Thyroid gland (tissue), 4 donors: Measurements from ENCODE around the gene TBC1D16. TPM values are rescaled to one million over a fixed set of nuclear protein-coding genes. Genes with fewer than 3 reads are reported as not detected.

Experiments used
- DNase-seq, 2 donors: peaks; one replicate each; pipeline ENCODE4 v3.0.0-alpha.2; 2019
- H3K27ac ChIP-seq, 3 donors: fragments of 200-600 bp; sonication (generic); 1 replicate in 2 of 3; 2 replicates in 1 of 3; pipeline ENCODE4 v1.5.1; 2016 to 2019; ENCODE audit warnings: mild to moderate bottlenecking in 1 of 3, moderate library complexity in 1 of 3
- H3K27me3 ChIP-seq: fragments of 200-600 bp; sonication (generic); one replicate; pipeline ENCODE4 v1.5.1; 2019
- H3K36me3 ChIP-seq, 2 donors: fragments of 200-600 bp; sonication (generic); one replicate each; pipeline ENCODE4 v1.5.1; 2016 to 2019
- H3K4me1 ChIP-seq, 2 donors: fragments of 200-600 bp; sonication (generic); one replicate each; pipeline ENCODE4 v1.5.1; 2017 to 2019
- H3K4me3 ChIP-seq, 3 donors: fragments of 200-600 bp; sonication (generic); replicated peaks in 1 of 3; 1 replicate in 2 of 3; 2 replicates in 1 of 3; pipeline ENCODE4 v1.5.1; 2016; ENCODE audit warnings: mild to moderate bottlenecking in 1 of 3
- H3K9me3 ChIP-seq: fragments of 200-600 bp; sonication (generic); one replicate; pipeline ENCODE4 v1.5.1; 2017
- POLR2A ChIP-seq, 2 donors: fragments of 450-650 bp; IDR thresholded peaks; one replicate each; pipeline ENCODE4 v1.6.1; 2017; ENCODE audit warnings: antibody characterized with exemption in 2 of 2, mild to moderate bottlenecking in 2 of 2, moderate library complexity in 1 of 2
- WGBS, 2 donors: methylation state at CpG; one replicate each; pipeline ENCODE4 v1.1.5; 2017; 5-methylcytosine and 5-hydroxymethylcytosine counted together
- intact Hi-C: fragments of 100-400 bp; cut with DNase I; formaldehyde crosslinking; loops from one replicate; pipeline ENCODE4 v1.15.1; 2023
- total RNA-seq, 4 donors: library from RNA; depleted of rRNA; stranded (reverse); fragments of >200 nt; gene quantifications; one replicate each; pipeline ENCODE4 v1.2.3, GENCODE V29; 2016
- TF ChIP-seq, protein P1 (sequence below), 6 experiments: fragments of 200-600 bp in 3 of 6; fragments of 450-650 bp in 3 of 6; sonication (generic) in 3 of 6; IDR thresholded peaks; one replicate each; pipeline ENCODE4 v1.5.1; 2016 to 2019; ENCODE audit warnings: antibody characterized with exemption in 6 of 6, mild to moderate bottlenecking in 2 of 6, inconsistent platforms in 1 of 6, moderate library complexity in 1 of 6

The TBC1D16 gene
- total RNA-seq, 4 donors from 2014 or later: 25.4 to 32.2 (median 29.8) TPM

DNA sequence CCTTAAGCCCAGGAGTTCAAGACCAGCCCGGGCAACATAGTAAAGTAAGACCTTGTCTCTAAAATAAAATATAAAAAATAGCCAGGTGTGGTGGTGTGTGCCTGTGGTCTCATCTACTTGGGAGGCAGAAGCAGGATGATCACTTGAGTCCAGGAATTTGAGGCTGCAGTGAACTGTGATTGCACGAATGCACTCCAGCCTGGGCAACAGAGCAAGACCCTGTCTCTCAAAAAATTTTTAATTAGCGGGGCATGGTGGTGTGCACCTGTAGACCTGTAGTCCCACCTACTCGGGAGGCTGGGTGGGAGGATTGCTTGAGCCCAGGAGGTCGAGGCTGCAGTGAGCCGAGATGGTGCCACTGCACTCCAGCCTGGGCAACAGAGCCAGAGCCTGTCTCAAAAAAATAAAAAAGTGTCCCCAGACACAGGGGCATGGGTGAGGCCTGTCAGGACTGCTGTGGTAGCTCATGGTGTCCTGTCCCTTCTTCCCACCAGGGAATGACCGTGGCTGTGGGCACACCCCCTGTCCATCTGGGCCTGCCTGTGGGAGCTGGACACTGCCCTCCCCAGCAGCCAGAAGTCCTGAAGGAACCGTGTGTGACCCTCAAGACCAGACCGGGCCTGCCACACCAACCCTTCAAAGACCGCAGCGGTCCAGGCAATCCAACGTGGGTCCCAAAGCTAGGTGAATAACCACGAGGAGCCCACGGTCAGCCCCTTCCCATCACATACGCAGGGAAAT is 34.9 kb upstream of the TBC1D16 start:
- no peaks in the 10 kb centered on the region for H3K36me3 ChIP-seq
- 76 to 81% methylated on average over 9 to 15 of the region's 15 CpGs for WGBS, 2 donors
- H3K9me3 ChIP-seq: no peaks in the 10 kb centered on the region
- H3K4me1 ChIP-seq: peaks cover 5 to 37% of the 10 kb centered on the region in 2 donors
- TF ChIP-seq, protein P1, sequence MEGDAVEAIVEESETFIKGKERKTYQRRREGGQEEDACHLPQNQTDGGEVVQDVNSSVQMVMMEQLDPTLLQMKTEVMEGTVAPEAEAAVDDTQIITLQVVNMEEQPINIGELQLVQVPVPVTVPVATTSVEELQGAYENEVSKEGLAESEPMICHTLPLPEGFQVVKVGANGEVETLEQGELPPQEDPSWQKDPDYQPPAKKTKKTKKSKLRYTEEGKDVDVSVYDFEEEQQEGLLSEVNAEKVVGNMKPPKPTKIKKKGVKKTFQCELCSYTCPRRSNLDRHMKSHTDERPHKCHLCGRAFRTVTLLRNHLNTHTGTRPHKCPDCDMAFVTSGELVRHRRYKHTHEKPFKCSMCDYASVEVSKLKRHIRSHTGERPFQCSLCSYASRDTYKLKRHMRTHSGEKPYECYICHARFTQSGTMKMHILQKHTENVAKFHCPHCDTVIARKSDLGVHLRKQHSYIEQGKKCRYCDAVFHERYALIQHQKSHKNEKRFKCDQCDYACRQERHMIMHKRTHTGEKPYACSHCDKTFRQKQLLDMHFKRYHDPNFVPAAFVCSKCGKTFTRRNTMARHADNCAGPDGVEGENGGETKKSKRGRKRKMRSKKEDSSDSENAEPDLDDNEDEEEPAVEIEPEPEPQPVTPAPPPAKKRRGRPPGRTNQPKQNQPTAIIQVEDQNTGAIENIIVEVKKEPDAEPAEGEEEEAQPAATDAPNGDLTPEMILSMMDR (IDR thresholded peaks at IDR 0.05): no peak
- TF ChIP-seq POLR2A (IDR thresholded peaks at IDR 0.05): no peak
- H3K27me3 ChIP-seq: no peaks in the 10 kb centered on the region
- peak in 1 of 2 donors; percentile 9 for DNase-seq
- peak overlapping the region in 1 of 3 donors; percentile 8 for H3K4me3 ChIP-seq
- intact Hi-C loops: no loop called here
- peak overlapping the region; percentile 84 to 88 (median 88) for H3K27ac ChIP-seq

DNA sequence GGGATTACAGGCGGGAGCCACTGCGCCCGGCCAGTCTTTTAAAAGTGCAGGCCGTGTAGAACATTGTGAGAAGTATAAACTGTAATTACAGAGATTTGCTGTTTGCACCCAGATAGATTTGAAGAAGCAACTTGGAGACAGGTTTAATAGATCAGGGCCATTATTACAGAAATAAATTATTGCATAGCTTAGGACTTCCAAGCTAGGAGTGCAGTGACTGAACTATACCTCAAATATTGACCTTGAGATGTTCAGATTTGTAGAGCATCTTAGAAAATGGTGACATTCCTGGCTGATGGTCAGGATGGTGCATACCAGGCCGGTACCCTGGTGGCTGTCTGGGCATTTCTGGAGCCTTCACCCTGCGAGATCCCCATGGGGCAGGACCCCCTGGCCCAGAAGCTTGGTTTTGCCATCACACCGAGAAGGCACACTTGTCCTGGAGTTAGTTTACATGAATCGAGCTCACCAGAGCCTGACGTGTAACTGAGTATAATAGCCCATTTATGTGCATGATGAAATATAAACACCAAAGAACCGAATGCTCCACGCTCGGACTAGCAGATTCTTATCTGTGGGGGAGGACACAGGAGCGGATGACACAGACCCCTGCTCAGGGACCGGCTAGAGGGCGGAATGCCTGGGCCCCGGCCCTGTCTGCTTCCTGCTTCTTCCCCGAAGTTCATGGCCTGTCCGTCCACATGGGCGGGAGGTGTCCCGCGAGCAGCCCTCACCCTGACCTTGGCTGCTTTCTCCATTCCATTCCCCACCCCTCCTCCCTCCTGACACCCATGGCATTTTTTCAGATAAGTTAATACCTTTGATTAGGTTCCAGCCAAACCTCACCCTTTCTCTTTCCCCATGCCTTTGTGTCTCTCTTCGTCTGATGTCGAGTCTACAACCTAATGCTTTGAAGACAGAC is 32.9 kb upstream of the TBC1D16 start:
- H3K9me3 ChIP-seq: no peaks in the 10 kb centered on the region
- peak; percentile 22 to 39 for DNase-seq
- no peak overlapping the region for H3K4me3 ChIP-seq
- H3K27me3 ChIP-seq: no peaks in the 10 kb centered on the region
- TF ChIP-seq, protein P1 (IDR thresholded peaks at IDR 0.05): no peak
- TF ChIP-seq POLR2A (IDR thresholded peaks at IDR 0.05): no peak
- no peaks in the 10 kb centered on the region for H3K36me3 ChIP-seq
- H3K27ac ChIP-seq: peak overlapping the region in 2 of 3 donors; percentile 88
- intact Hi-C loops: no loop called here
- peaks cover 5 to 41% of the 10 kb centered on the region in 2 donors for H3K4me1 ChIP-seq
- WGBS, 2 donors: 68 to 76% methylated on average over 23 of the region's 23 CpGs

DNA sequence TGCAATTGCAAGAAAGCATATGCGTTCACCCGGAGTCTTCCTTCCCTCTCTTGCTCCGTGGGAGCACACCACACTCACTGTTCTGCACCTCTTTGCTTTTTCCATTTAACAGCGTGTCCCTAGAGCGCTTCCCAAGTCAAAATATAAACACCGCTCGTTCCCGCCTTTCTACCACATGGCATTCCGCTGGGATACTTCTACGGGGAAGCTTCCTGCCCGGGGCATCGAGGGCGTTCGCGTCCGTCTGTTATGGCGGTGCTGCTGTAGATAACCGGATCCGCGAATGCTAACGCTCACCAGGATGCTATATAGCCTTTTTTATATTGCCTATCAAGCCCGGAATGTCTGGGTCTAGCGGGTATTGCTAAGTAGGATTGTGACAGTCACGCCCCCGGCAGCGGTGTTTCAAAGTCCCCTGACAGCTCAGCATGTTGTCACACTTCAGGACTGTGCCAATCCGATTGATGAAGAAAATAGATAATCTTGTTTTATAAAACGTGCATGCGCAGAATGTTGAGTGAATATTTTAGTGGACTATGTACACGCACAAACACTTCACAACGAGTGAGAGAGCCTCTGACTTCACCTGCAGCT is 31.8 kb upstream of the TBC1D16 start:
- WGBS, 2 donors: 96% methylated on average over 31 of the region's 31 CpGs
- H3K9me3 ChIP-seq: no peaks in the 10 kb centered on the region
- intact Hi-C loops: no loop called here
- no peak overlapping the region for H3K4me3 ChIP-seq
- no peak for DNase-seq
- no peak overlapping the region for H3K27ac ChIP-seq
- H3K27me3 ChIP-seq: no peaks in the 10 kb centered on the region
- TF ChIP-seq, protein P1 (IDR thresholded peaks at IDR 0.05): no peak
- no peak for TF ChIP-seq POLR2A (IDR thresholded peaks at IDR 0.05)
- H3K36me3 ChIP-seq: no peaks in the 10 kb centered on the region
- H3K4me1 ChIP-seq: peaks cover 5 to 41% of the 10 kb centered on the region in 2 donors

DNA sequence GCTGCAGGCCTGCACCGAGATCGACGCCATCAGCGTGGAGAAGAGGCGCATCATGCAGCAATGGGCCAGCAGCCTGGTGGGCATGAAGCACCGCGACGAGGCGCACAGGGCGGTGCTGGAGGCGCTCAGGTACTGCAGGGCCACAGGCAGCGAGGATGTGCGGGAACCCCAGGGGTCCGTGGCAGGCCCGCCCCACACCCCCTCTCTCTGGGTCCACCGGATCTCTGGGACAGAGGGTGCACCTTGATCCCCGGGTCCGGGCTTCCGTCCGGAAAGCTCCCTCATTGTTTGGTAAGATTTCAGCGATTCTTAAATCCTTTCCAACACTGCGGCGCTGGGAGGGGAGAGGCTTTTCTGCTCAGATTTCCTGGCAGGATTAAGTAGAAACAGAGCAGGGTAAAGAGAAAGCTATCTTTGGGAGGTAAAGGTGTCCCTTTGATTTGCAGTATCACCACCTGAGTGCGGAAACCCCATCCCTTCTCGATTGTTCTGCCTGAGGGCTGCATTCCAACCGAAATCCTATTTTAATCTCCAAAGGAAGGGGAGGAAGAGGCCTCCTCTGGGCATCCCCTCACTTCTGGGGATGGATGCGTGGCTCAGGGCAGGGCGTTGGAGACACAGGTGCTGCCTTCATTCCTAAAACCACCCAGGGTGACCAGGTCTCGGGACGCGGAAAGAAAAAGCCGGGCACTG is 30.0 kb upstream of the TBC1D16 start:
- Histone ChIP-seq H3K9me3 (no peaks in the 10 kb centered on the region), H3K27me3 (no peaks in the 10 kb centered on the region), H3K4me1 (peaks cover 0 to 25% of the 10 kb centered on the region in 2 donors), H3K36me3 (no peaks in the 10 kb centered on the region), H3K4me3 (no peak overlapping the region), H3K27ac (no peak overlapping the region)
- DNase-seq: no peak
- intact Hi-C loops: no loop called here
- TF ChIP-seq POLR2A (IDR thresholded peaks at IDR 0.05): no peak
- TF ChIP-seq, protein P1 (IDR thresholded peaks at IDR 0.05): no peak
- WGBS, 2 donors: 80 to 85% methylated on average over 31 of the region's 32 CpGs
